Uterus (tissue), 4 donors: ENCODE results near the gene LRRC8C. TPM values are rescaled to one million over a fixed set of nuclear protein-coding genes. Genes with fewer than 3 reads are reported as not detected.

Experiments
- DNase-seq, 2 donors: peaks; one replicate each; pipeline ENCODE4 v3.0.0-alpha.2; 2019 to 2020
- H3K27ac ChIP-seq, 2 donors: fragments of 200-600 bp; sonication (generic); 1 replicate in 1 of 2; 2 replicates in 1 of 2; pipeline ENCODE4 v1.5.1; 2016 to 2018
- H3K27me3 ChIP-seq, 2 donors: fragments of 200-600 bp; sonication (generic); one replicate each; pipeline ENCODE4 v1.5.1; 2018 to 2019; ENCODE audit warnings: control low read depth in 1 of 2
- H3K36me3 ChIP-seq, 2 donors: fragments of 200-600 bp; sonication (generic); one replicate each; pipeline ENCODE4 v1.5.1; 2019; ENCODE audit warnings: control low read depth in 1 of 2
- H3K4me1 ChIP-seq, 2 donors: fragments of 200-600 bp; sonication (generic); one replicate each; pipeline ENCODE4 v1.5.1; 2018 to 2019; ENCODE audit warnings: control low read depth in 1 of 2
- H3K4me3 ChIP-seq, 2 donors: fragments of 200-600 bp; sonication (generic); 1 replicate in 1 of 2; 2 replicates in 1 of 2; pipeline ENCODE4 v1.5.1; 2018 to 2019; ENCODE audit warnings: mild to moderate bottlenecking in 1 of 2
- H3K9me3 ChIP-seq, 2 donors: fragments of 200-600 bp; sonication (generic); one replicate each; pipeline ENCODE4 v1.5.1; 2019; ENCODE audit warnings: control low read depth in 1 of 2
- POLR2A ChIP-seq, 2 donors: fragments of 450-650 bp; IDR thresholded peaks; one replicate each; pipeline ENCODE4 v1.6.1; 2016; ENCODE audit warnings: antibody characterized with exemption in 2 of 2, mild to moderate bottlenecking in 1 of 2, moderate library complexity in 1 of 2
- intact Hi-C: fragments of 100-400 bp; cut with DNase I; formaldehyde crosslinking; loops from one replicate; pipeline ENCODE4 v1.15.1; 2023; ENCODE audit warnings: low total_unique reads
- total RNA-seq, 4 donors: library from RNA; depleted of rRNA in 3 of 4; stranded (reverse); fragments of >200 nt in 3 of 4; gene quantifications; one replicate each; pipeline versions ENCODE4 v1.1.0 to v1.2.4, GENCODE V29; 2014 to 2023
- TF ChIP-seq, protein P1 (sequence below), 4 experiments: fragments of 200-600 bp in 2 of 4; fragments of 450-650 bp in 2 of 4; sonication (generic) in 2 of 4; IDR thresholded peaks; one replicate each; pipeline ENCODE4 v1.5.1; 2016 to 2019; ENCODE audit warnings: antibody characterized with exemption in 4 of 4, mild to moderate bottlenecking in 2 of 4, moderate library complexity in 1 of 4
- donor health status: DM: yes; HTN: yes; CAD: no.

The LRRC8C gene
- total RNA-seq, 4 donors from 2014 or later: 10.9 to 23.8 (median 19.8) TPM

- no peak for DNase-seq
- H3K4me1 ChIP-seq: no peaks in the 10 kb centered on the region
- intact Hi-C loops: no loop called here
- H3K27me3 ChIP-seq: no peaks in the 10 kb centered on the region
- no peaks in the 10 kb centered on the region for H3K36me3 ChIP-seq
- H3K9me3 ChIP-seq: no peaks in the 10 kb centered on the region
- no peak overlapping the region for H3K4me3 ChIP-seq
- peak overlapping the region in 1 of 2 donors; percentile 23 for H3K27ac ChIP-seq
- TF ChIP-seq POLR2A (IDR thresholded peaks at IDR 0.05): no peak
- TF ChIP-seq, protein P1, sequence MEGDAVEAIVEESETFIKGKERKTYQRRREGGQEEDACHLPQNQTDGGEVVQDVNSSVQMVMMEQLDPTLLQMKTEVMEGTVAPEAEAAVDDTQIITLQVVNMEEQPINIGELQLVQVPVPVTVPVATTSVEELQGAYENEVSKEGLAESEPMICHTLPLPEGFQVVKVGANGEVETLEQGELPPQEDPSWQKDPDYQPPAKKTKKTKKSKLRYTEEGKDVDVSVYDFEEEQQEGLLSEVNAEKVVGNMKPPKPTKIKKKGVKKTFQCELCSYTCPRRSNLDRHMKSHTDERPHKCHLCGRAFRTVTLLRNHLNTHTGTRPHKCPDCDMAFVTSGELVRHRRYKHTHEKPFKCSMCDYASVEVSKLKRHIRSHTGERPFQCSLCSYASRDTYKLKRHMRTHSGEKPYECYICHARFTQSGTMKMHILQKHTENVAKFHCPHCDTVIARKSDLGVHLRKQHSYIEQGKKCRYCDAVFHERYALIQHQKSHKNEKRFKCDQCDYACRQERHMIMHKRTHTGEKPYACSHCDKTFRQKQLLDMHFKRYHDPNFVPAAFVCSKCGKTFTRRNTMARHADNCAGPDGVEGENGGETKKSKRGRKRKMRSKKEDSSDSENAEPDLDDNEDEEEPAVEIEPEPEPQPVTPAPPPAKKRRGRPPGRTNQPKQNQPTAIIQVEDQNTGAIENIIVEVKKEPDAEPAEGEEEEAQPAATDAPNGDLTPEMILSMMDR (IDR thresholded peaks at IDR 0.05): no peak
Observed at GRCh38 chr1:89649783-89650182, 16.9 kb downstream of the LRRC8C start.

DNA sequence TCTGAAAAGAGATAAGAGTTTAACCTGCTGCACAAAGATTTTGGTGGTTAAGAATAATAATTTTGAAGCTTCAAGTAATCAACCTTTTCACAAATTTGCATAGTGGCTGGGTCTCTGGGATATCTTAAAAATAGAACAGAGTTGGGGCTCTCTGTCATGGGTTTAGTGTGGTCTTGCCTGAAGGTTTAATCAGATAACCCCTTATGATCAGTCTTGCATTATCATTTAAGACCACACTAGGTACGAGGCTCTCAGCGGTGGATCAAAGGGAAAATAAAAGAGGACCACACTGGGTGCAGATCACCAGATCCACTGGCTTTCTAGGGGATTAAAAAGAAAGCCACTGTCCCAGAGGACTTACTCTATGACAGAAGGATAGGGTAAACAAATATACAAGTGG lies 19.5 kb downstream of the LRRC8C start:
- H3K27ac ChIP-seq: no peak overlapping the region
- intact Hi-C loops: no loop called here
- TF ChIP-seq, protein P1 (IDR thresholded peaks at IDR 0.05): no peak
- no peak for TF ChIP-seq POLR2A (IDR thresholded peaks at IDR 0.05)
- H3K36me3 ChIP-seq: no peaks in the 10 kb centered on the region
- H3K4me1 ChIP-seq: no peaks in the 10 kb centered on the region
- H3K9me3 ChIP-seq: no peaks in the 10 kb centered on the region
- H3K4me3 ChIP-seq: no peak overlapping the region
- no peak for DNase-seq
- H3K27me3 ChIP-seq: no peaks in the 10 kb centered on the region

DNA sequence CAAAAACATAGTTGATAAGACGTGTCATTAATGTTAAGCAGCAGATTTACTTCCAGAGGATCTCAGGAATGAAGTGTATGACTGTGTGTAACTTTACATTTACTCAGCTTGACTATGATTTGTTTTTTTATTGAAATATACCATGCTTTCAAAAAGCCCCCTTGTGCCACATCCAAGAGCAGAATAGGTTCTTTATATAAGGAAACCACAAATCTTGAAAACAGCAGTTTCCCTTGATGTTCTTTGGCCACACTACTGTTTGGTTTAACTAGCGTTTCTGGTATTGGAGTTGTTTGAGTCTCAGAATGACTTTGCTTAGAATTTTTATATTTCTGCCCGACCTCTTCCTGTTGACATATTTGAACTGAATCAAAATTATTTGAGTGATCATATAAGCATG lies 25.0 kb downstream of the LRRC8C start:
- H3K9me3 ChIP-seq: no peaks in the 10 kb centered on the region
- H3K27me3 ChIP-seq: no peaks in the 10 kb centered on the region
- H3K4me3 ChIP-seq: no peak overlapping the region
- no peak for DNase-seq
- no peaks in the 10 kb centered on the region for H3K36me3 ChIP-seq
- intact Hi-C loops: no loop called here
- TF ChIP-seq POLR2A (IDR thresholded peaks at IDR 0.05): no peak
- TF ChIP-seq, protein P1 (IDR thresholded peaks at IDR 0.05): no peak
- H3K27ac ChIP-seq: no peak overlapping the region
- H3K4me1 ChIP-seq: peaks cover 0 to 8% of the 10 kb centered on the region in 2 donors

GRCh38 chr1:89659322-89660081 lies 26.6 kb downstream of the LRRC8C start:
- TF ChIP-seq, protein P1 (IDR thresholded peaks at IDR 0.05): no peak
- no peak for TF ChIP-seq POLR2A (IDR thresholded peaks at IDR 0.05)
- Histone ChIP-seq H3K36me3 (no peaks in the 10 kb centered on the region), H3K4me1 (peaks cover 0 to 8% of the 10 kb centered on the region in 2 donors), H3K9me3 (no peaks in the 10 kb centered on the region), H3K27me3 (no peaks in the 10 kb centered on the region), H3K27ac (peak overlapping the region; percentile 31 to 70), H3K4me3 (no peak overlapping the region)
- intact Hi-C loops: no loop called here
- DNase-seq: no peak

DNA sequence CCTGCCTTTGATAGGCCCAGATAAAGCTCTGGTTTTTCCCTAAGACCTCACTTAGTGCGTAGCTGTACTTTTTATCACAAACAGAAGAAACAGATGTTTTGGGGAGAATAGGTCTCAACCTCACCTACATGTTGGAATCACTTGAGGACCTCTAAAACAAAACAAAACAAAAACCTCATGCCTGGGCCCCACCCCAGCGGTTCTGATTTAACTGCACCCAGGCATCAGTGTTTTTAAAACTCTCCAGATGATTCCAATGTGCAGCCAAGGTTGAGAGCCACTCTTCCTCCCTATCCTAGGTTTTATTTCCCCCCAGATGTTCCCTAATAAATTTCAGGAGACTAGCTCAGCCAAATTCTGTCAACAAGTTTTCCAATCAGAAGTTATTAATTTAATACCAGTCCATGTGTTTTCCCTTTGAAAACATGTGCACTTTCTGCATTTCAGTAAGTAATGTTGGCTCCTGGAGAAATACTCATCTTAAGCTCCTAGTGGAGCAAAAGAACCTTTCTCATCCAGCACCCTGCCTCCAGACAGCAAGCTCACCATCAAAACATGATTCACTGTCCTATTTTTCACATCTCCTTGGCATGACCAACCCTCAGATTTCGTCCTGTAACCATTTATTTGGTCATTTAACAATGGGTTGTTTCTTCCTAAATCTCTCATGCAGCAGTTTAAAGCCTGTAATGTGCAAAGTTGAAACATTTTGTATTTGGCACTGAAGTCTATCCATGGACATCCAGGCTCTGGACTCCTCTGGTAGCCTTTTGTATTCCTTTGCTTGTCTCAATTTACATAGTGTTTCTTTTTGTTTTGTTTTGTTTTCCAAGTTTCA lies 27.5 kb downstream of the LRRC8C start:
- H3K36me3 ChIP-seq: no peaks in the 10 kb centered on the region
- no peak overlapping the region for H3K4me3 ChIP-seq
- no peaks in the 10 kb centered on the region for H3K27me3 ChIP-seq
- H3K4me1 ChIP-seq: peaks cover 0 to 8% of the 10 kb centered on the region in 2 donors
- H3K27ac ChIP-seq: peak overlapping the region; percentile 31 to 70
- no peaks in the 10 kb centered on the region for H3K9me3 ChIP-seq
- intact Hi-C loops: no loop called here
- no peak for TF ChIP-seq POLR2A (IDR thresholded peaks at IDR 0.05)
- DNase-seq: no peak
